ENCODE measurements around the gene INTS6L.

INTS6L gene

GRCh38 chrX:135535077-135535940, 14.8 kb downstream of the INTS6L start:
- no peak overlapping the region for H3K4me3 ChIP-seq (ENCODE audit: low read length)
- DNase-seq (ENCODE audit: low read depth): peak; percentile 23
- TF ChIP-seq CTCF (conservative IDR thresholded peaks at IDR 0.05; ENCODE audit: low read length): no peak

- H3K4me3 ChIP-seq (ENCODE audit: low read length): no peak overlapping the region
- TF ChIP-seq CTCF (conservative IDR thresholded peaks at IDR 0.05; ENCODE audit: low read length): no peak
- DNase-seq (ENCODE audit: low read depth): no peak
Observed at GRCh38 chrX:135536877-135537276, 16.4 kb downstream of the INTS6L start.

DNA sequence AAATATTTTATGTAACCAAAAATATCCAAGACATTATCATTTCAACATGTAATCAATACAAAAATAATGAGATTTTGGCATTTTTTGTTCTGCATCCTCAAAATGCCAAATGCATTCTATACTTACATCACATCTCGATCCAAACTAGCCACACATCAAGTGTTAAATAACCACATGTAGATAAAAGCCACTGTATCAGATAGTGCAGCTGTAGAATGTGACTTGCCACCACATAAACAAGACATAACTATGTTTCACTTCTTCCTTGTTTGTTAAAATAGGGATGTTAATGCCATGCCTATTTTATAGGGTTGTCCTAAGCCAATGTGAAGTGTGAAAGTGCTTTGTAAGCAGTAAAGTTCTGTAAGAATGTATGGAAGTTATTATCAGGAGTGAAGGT, 20.9 kb downstream of the INTS6L start:
- TF ChIP-seq CTCF (conservative IDR thresholded peaks at IDR 0.05; ENCODE audit: low read length): no peak
- no peak overlapping the region for H3K4me3 ChIP-seq (ENCODE audit: low read length)
- no peak for DNase-seq (ENCODE audit: low read depth)

- DNase-seq (ENCODE audit: low read depth): no peak
- H3K4me3 ChIP-seq (ENCODE audit: low read length): no peak overlapping the region
- no peak for TF ChIP-seq CTCF (conservative IDR thresholded peaks at IDR 0.05; ENCODE audit: low read length)
Observed at GRCh38 chrX:135543172-135543571, 22.7 kb downstream of the INTS6L start.

- TF ChIP-seq CTCF (conservative IDR thresholded peaks at IDR 0.05; ENCODE audit: low read length): no peak
- no peak for DNase-seq (ENCODE audit: low read depth)
- no peak overlapping the region for H3K4me3 ChIP-seq (ENCODE audit: low read length)
Observed at GRCh38 chrX:135543924-135544323, 23.5 kb downstream of the INTS6L start.

DNA sequence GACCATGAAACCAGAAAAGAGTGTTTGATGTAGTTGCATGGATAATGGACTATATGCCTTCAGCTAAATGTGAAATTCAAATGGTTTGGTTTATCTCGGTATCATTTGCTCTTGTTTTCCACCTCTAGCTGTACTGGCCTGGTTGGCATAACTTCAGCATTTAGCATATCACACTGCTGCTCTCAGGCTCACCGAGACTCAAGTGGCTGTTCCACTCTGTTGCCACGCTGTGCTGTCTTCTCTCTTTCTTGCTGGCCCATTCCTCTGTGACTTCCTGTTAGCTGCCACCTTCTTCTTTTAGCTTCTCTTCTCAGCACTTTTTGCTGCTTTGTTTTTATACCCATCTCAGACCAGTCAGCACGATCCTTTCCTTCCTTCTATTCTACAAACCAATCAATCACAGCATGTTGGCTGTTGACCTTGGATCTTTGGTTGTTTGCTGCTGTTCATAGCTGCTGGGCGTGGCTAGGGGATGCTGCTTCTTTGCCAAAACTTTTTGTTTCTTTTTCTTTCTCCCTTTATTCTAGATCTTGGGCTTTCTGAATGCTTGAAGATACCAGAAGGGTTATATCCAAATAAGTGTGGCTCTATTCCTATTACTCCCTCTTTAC, 24.0 kb downstream of the INTS6L start:
- DNase-seq (ENCODE audit: low read depth): no peak
- no peak overlapping the region for H3K4me3 ChIP-seq (ENCODE audit: low read length)
- TF ChIP-seq CTCF (conservative IDR thresholded peaks at IDR 0.05; ENCODE audit: low read length): no peak

DNA sequence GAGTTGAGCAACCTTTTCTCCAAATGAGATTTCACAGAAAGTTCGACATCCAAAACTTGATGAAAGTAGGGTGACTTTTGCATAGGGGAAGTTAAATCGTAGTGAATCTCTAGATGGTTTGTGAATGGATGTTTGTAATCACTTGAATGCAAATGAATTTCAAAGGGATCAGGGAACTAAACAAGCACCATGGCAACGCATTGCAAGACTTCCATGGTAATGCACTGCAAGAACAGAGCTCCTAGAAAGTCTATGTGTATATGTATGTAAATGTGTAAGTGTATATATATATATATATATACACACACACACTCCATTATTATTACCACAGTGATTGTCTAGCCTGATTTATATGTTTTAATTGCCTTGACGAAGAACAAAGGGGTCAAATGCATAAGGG, 27.3 kb downstream of the INTS6L start:
- DNase-seq (ENCODE audit: low read depth): no peak
- no peak overlapping the region for H3K4me3 ChIP-seq (ENCODE audit: low read length)
- no peak for TF ChIP-seq CTCF (conservative IDR thresholded peaks at IDR 0.05; ENCODE audit: low read length)

All from AG10803 (cell line).